Stimulated activated CD4-positive, alpha-beta T cell treated with anti-CD3 and anti-CD28 coated beads, Interleukin-12 subunit alpha, Interleukin-12 subunit beta, amount 100 ng/mL, for 48 hours (primary cell): ENCODE results near the gene C16orf95.

Experiments
- DNase-seq, 3 donors: peaks; one replicate each; pipeline ENCODE4 v3.0.0-alpha.2; 2020; ENCODE audit warnings: low read depth in 2 of 3, low spot score in 1 of 3

The C16orf95 gene

DNA sequence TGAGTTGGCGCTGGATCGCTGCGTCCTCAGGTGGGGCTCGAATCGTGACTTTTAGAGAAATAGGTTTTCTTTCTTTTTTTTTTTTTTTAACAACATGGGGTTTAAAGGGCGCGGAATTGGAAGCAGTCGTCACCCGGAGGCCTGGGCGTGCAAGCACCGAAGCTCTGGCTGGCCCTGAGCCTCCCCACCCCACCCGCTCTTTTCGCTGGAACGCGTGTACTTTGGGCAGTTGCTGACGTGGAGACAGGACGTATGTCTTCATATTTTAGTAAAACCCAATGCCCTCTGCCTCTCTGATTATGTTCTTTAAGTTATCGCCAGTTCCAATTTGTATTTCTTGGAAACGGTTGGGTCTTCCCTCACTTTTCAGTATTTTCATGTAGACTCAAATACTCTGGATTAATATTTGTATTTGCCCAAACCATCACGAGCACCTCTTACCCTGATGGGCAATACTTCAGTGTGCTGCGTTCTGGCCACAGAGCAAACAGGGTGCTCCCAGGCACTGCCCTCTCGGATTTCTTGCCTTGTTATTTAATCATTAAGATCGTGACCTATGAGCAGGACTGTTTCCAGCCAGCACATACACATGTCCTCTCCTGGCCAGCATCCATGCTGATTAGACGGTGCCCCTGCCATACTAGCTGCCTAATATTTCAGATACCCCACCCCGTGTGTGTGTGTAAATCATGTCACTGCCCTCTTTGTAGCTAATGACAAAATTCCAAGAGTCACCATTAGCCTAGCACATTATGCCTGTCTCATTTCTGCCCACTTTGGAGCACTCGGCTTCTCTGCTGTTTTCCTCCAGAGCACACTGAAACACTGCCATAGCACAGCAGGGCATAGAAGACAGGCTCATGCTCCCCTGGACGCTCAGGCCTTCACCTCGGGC is 805 bp upstream of the C16orf95 start:
- DNase-seq = peak; percentile 27 to 38 (median 29)

DNA sequence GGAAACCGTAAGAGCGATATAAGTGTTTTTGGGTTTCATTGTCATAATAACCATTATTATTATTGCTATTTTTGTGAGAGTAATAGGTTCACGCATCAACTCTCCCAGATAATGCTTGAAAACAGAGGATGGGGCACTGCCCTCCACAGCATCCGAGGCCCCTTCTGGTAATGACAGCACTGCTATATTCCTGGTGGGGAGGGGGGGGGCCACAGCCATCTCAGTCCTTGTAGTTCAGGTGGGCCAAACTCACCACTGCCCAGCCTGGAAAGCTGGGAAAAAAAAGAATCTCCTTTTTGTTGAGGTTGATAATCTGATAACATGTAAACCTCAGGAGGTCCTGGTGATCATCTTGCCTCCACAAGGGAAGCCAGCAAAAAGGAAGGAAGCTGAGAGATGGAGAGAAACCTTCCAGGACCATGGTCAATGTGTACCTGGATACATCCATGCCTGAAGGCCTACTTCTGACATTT is 706 bp downstream of the C16orf95 start:
- DNase-seq = no peak

DNA sequence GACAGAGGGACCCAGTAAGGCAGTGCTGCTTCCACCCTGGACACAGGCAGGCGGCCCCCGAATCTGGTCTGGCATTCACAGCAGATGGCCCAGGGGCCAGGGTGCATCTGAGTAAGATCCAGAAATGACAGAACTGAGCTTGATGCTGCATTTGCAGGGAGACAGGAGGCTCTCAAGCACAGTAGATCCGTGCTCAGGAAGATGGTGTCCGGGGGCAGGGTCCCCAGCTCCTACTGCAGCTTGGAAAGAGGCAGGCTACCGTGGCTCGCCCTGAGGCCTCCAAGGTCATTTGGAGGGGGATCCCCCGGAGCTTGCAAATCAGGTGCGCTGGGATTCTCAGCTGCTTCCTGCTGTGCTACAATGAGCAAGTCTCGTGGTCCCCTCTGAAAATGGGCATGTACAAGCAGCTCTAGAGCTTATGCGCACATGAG is 2.2 kb downstream of the C16orf95 start:
- no peak for DNase-seq

DNA sequence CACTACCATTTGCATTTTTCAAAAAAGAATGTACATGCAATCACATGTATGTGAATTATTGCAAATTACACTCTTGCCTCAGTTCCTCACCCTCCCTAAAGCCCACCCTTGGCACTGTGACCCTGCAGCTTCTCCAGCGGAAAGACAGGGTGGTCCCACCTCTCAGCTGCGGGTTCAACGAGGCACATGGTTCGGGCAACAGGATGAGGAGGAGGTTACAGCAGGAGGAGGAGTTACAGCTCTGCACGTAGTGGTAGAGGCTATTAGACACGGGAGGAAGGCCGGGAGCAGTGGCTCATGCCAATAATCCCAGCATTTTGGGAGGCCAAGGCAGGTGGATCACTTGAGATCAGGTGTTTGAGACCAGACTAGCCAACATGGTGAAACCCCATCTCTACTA is 5.2 kb downstream of the C16orf95 start:
- no peak for DNase-seq

DNA sequence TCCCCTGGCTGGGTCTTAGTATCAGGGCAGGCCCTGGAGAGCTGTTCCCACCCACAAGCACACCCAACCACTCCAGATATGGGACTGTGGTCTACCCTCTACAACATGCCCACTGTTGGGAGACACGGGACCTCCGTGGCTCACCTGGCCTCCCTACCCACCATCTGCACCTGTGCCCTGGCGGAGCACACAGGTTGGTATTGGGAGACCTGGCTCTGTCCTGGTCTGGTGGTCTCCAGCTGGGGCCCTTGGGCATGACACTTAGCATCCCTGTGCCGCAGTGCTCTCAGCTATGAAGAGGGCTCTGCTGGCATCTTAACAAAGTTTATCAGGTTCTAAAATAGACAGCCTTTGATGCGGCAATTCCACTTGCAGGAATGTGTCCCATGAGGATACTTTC is 5.8 kb downstream of the C16orf95 start:
- no peak for DNase-seq

DNA sequence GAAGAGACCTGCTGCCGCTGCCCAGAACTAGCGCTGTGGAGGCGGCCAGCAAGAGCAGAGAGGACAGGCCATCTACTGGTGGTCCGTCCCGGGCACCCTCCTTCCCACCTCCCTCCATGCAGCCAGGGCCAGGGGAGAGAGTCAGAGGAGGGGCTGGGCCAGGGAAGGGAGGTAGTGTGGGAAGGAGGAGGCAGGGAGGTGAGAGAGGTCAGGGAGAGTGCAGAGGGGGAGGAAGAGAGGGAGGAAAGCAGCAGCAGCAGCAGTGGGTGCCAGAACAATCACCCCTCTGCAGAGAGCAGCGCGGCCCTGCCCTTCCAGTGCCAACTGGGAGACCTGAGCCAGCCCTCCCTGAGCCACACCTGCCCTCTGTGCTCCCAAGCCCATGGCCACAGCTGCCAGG is 6.6 kb downstream of the C16orf95 start:
- no peak for DNase-seq

DNA sequence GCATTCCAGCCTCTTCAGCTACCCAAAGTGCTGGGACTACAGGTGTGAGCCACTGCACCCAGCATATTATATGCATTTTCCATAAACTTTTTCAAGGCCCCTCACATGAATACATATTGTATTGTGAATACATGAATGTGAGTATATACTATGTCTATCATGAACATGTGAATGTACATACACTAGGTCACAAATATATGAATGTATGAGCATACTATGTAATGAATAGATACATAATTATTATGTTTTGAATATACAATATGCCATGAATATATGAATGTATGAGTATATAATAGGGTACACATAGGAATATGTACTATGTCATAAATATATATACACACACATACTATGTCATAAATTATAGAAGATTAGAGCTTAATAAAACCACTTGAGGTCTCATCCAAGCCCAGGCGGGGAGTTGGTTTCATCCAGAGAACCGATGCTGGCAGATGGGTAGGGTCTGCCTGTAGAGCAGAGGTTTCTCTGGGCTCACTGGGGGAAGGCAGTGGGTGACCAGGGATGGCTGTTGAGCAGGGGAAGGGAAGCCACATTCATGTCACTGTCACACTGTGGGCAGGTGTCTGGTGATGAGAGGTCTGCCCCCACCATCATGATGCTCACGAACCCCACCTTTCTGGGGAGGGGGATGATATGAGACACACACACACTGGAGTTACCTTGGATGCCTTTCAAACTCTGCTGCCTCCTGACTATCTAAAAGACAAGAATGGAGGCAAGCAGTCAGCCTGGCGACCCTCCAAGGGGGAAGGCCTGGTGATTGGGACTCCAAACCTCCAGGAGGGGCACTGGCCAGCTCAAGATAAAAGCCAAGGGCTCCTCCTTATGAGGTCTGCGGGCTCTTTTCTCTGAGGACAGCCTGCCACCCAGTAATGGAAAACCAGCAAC is 7.3 kb downstream of the C16orf95 start:
- DNase-seq = no peak

DNA sequence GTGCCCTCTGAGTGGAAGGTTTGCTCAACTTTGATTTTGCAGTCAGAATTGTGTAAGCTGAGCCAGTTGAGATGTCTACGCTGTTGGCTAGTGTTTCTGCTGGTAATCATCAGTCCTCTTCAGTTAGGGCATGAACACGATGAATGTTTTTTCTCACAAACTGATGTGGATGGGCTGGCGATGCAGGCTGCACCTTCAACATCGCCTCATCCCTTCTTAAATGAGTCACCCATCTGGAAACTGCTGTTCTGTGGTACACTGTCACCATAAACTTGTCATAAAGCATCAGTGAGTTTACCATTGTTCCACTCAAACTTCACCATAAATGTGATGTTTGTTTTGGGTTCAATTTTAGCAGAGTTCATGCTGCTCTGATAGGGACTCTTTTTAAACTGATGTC is 8.4 kb downstream of the C16orf95 start:
- no peak for DNase-seq

DNA sequence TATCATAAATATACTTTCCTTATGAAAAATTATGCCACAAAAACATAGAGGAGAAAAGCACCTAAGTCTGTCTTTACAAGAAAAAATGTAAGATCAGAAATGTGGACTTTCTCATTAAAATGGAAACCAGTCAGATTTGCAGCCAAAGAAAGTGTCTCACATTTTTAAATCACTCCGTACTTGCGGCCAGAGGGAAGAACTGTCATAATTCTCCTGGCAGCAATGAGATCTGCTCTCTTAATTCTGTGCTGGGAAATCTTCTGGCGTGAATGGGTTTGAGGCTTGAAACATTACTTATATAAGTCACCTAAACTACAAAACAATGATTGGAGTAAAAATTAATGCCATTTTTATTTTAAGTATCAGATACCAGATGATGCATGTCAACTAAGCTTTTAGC is 10.7 kb downstream of the C16orf95 start:
- no peak for DNase-seq

DNA sequence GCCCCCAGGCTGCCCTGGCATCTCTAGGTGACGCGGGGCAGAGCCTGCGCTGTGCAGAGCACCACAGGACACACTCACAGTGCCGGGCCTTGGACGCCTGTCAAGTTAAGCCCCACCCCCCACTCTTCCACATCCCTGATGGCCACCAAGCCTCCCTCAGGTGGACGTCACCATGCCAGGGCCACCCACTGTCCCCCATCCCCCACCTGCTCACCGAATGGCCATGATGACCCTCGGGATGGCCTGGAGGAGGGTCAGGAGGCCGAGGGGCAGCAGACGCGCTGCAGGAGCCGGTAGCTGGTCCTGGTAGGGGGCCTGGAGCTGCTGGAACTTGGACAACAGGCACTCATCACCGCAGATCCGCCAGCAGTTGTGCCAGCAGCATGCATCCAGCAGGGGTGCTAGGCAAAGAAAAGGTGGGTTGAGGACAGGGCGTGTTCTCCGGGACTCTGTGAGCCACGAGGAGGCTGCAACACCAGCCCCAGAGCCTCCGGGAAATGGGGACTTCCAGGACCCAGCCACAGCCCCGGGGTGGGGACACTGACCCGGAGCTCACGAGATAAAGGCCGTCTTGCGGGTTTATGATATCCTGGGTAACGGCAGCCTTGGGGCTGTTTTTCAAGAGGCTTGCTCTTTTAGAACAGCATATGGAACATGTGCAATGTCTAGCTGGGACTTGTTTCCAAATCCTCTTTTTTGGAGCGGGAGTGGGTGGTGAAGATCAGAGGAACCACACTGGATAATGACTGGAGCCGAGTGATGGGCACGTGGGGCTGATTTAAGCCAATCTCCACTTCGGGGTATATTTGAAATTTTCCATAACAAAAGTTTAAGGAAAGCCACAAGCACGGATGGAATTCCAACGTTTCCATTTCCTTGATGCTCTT is 11.4 kb downstream of the C16orf95 start:
- no peak for DNase-seq

DNA sequence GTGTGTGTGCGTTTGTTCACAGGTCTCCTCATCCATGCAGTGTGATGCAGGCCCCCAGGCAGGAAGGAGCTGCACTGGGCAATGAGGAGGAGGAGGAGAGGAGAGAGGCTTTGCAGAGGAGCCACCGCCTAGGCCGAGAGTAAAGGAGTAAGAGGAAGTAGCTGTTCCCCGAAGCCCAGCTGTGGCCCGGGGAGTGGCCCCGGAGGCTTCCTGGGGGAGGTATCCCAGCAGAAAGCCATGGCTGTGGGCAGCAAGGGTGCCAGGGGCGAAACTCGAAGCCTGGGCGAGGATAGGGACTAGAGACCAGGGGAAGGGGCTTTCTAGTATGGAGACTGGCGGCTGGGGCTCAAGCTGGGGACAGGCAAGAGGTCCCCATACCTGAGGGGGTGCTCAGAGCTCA is 12.2 kb downstream of the C16orf95 start:
- DNase-seq = no peak

DNA sequence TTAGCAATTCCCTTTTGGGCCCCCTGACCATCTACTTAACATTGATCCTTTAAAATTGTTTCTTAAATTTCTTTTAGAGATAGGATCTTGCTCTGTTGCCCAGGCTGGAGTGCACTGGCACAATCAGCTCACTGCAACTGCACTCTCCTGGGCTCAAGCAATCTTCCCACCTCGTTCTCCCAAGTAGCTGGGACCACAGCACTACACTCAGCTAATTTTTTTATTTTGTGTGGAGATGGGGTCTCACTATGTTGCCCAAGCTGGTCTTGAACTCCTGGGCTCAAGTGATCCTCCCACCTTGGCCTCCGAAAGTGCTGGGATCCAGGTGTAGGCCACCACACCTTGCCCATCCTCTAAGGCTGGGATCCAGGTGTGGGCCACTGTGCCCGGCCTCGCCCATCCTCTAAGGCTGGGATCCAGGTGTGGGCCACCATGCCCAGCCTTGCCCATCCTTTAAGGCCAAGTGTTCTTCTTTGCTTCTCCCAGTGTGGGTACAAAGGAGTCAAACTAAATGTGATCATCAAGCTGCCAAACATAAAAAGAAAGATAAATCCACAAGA is 13.2 kb downstream of the C16orf95 start:
- DNase-seq = no peak

DNA sequence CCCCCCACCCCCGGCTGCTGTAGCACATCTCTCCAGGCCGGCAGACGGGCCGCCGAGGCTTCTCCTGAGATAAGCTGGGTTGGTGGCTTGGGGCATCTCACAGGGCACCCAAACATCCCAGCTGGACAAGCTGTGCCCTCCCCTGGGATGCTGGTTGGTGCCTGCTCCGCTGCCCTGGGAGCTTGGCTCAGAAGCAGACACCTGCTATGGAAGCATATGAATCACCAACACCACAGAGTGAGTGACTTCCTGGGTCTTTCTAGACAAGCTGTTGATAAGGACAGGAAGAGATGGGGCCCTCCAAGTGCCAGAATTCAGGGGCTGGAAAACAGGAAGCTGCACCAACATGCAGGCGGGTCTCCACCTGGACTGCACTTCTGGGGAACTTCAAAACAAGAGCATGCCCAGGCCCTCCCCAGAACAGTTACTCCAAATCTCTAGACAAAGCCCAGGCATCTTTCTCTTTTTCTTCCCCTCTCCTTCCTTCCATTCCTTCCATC is 13.7 kb downstream of the C16orf95 start:
- DNase-seq = no peak

DNA sequence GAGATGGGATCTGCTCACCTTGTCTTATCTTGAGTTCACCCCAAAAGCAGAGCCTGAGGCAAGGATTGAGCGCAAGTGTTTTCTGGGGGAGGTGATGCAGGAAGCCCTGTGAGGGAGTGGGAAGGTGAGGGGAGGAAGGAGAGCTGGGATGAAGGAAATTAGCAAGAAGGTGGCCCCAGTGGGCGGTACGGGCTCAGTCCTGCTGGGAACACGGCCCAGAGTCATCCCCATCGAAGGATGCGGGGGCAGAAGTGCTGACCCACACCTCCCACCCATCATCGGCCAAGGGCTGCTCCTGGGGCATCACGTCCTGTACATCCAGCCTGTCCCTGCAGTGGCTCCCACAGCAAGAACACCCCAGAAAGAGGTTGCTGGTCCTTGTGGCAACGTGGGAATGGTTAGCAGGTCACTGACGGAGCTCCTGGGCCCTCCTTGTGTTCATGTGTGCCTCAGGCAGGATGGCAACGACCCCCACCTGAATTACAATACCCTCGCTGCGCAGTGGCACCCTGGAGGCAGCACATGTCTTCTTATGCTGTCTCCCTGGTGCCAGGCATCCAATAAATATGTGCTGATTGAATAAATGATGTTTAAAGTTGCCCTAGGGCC is 18.2 kb downstream of the C16orf95 start:
- DNase-seq = no peak

DNA sequence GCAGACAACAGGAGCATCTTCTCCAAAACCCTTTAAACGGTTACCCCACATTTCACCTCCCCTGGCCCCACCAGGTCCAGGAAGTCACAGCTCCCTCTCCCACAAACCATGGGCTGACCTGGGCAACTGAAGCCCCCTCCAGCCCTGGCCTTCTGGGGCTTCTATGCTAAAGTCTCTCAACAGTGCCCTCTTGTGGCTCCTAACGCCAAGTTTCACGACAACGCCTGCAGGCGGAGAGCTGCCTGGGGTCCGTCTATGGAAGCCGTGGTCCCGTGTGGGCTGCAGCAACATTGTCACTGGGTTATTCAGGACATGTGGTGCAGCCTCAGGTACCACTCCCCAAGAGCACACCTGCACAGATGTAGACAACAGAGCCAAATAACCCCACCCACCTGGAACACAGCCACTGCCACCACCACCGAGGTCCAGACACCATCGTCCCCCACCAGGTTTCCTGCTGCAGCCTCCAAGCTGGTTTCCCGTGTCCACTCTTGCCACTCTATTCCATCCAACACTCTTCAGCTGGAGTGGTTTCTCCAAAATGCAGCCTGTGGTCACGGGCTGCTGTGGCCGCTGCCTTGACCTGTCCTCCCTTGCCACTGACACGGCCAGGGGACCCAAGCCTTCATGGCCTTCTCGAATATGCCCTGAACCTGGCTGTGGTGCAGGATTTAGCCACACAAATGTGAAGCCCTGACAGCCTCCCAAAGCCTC is 19.1 kb downstream of the C16orf95 start:
- DNase-seq = peak in 1 of 3 donors; percentile 18

DNA sequence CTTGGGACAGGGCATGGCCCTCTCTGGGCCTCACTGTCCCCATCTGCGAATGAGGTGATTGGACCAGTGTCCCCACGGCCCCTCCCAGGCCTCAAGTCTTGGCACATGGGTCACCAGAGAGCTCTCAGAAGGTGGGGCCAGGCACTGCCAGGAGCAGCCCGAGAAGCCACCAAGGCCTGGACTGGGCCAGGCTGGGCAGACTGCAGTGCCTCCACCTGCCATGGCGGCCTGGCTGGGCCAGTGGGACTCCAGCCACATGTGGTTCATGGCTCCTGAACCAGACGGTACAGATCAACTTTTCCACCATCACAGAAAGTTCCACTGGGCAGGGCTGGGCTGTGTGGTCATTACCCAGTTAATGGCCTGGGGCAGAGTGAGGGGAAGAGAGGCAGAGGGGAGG is 19.8 kb downstream of the C16orf95 start:
- no peak for DNase-seq

DNA sequence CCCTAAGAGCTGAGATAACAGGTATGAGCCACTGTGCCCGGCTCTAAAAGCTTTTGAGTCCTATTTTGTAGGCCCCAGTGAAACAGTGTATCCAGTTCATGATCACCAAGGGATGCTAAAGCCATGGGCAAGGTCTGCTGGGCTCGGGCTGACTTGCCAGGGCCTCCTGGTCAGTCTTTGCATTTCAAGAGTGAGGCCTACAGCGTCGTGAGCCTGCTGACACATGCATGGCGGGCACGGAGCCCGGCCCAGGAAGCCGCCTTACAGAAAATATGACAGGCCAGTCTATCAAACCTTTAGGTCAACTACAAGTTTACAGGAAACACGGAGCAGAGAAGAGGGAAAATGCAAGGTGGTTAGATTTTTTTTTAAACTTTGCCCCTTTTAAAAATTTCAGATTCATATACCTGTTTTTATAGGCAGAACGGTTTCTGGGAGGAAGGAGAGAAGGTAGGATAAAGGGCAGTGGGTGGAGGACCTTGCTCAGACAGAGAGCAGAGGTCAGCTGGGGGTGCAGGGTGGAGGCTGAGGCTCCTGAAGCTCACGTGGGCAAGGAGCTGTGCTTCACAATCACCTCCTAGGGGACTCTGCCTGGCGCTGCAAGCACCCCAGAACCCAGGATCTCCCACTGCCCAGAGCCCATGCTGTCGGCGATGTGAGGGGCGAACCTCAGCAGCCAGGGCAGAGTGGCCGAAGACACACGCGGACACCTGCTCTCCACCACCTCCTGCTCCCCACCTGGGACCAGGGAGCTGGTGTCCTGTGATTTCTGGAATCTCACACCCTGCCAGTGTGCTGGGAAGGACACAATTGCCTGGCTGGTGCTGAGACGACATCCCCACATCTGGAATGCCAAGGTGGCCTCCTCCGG is 21.3 kb downstream of the C16orf95 start:
- no peak for DNase-seq

DNA sequence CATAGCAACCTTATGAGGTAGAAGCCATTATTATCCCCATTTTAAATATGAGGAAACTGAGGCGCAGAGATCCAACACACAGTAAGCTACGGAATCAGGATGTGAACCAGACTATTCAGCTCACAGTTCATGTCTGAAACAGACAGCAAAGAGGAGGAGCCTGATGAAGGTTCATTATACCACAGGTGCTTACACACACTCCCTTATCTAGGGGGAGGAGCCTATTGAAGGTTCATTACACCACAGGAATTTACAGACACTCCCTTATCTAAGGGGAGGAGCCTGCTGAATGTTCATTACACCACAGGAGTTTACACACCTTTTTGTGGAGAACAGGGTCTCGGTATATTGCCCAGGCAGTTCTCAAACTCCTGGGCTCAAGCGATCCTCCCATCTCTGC is 21.9 kb downstream of the C16orf95 start:
- DNase-seq = no peak
